Endothelial cell of umbilical vein (primary cell): ENCODE results near the gene HAND1. TPM values are rescaled to one million over a fixed set of nuclear protein-coding genes. Genes with fewer than 3 reads are reported as not detected.

Experiments used
- BruUV-seq: library from RNA; stranded (reverse); fragments of 400-500 nt; replicated peaks from 2 replicates; lab custom pipeline; 2021; lab: Mats Ljungman, UMichigan
- CTCF ChIA-PET: fragments of 300-600, 350-600 bp; sonication (Branson Sonifier 250); formaldehyde crosslinking; loops from one replicate; lab custom pipeline; 2021; ENCODE audit warnings: antibody characterized with exemption, inconsistent platforms; lab: Charles Lee
- POLR2A ChIA-PET: fragments of 300-600, 350-600 bp; sonication (Branson Sonifier 250); formaldehyde crosslinking; loops from one replicate; lab custom pipeline; 2021; ENCODE audit warnings: antibody characterized with exemption, inconsistent platforms; lab: Charles Lee
- DNase-seq: peaks from one replicate; pipeline ENCODE4 v3.0.0-alpha.2; 2011; ENCODE audit warnings: low read depth, low spot score
- FAIRE-seq: peaks from 2 replicates; lab custom pipeline; 2011; peaks lifted over from hg19 to GRCh38; lab: Jason Lieb, UNC
- H2AFZ ChIP-seq: 2 replicates; pipeline ENCODE4 v1.6.0; 2012; ENCODE audit warnings: low read depth, low read length, control low read depth, inconsistent platforms
- H3K27ac ChIP-seq: 2 replicates; pipeline ENCODE4 v1.5.1; 2011; ENCODE audit warnings: low read depth, mild to moderate bottlenecking, control low read depth, low read length, moderate library complexity; ENCODE audit not compliant: insufficient read depth
- H3K27me3 ChIP-seq, 2 experiments: 2 replicates each; pipeline versions ENCODE4 v1.6.0 to v1.6.1; 2011; ENCODE audit warnings: low read length in 2 of 2, mixed read lengths in 1 of 2; ENCODE audit not compliant: control insufficient read depth in 2 of 2, insufficient read depth in 2 of 2
- H3K36me3 ChIP-seq, 2 experiments: 2 replicates in 1 of 2; 3 replicates in 1 of 2; pipeline ENCODE4 v1.5.1; 2011; ENCODE audit warnings: low read length in 2 of 2, mild to moderate bottlenecking in 1 of 2, moderate library complexity in 1 of 2; ENCODE audit not compliant: control insufficient read depth in 2 of 2, insufficient read depth in 2 of 2; ENCODE audit errors: extremely low read depth in 1 of 2
- H3K4me1 ChIP-seq: 3 replicates; pipeline ENCODE4 v1.5.1; 2011; ENCODE audit warnings: mild to moderate bottlenecking, low read length; ENCODE audit not compliant: control insufficient read depth, insufficient read depth; ENCODE audit errors: extremely low read depth
- H3K4me2 ChIP-seq: 2 replicates; pipeline ENCODE4 v1.6.1; 2011; ENCODE audit warnings: low read length, control low read depth, mixed read lengths; ENCODE audit not compliant: insufficient read depth
- H3K4me3 ChIP-seq, 3 experiments: fragments of 200-600 bp in 1 of 3; sonication (generic), shearing (Covaris generic) in 1 of 3; replicated peaks in 1 of 3; 2 replicates each; pipeline ENCODE4 v1.5.1; 2011 to 2016; ENCODE audit warnings: control low read depth in 3 of 3, low read length in 3 of 3, mild to moderate bottlenecking in 2 of 3, inconsistent platforms in 1 of 3, low read depth in 1 of 3, moderate library complexity in 1 of 3; ENCODE audit not compliant: insufficient read depth in 1 of 3
- H3K79me2 ChIP-seq: 2 replicates; pipeline ENCODE4 v1.6.0; 2012; ENCODE audit warnings: low read length, inconsistent platforms; ENCODE audit not compliant: control insufficient read depth, insufficient read depth
- H3K9ac ChIP-seq: replicated peaks from 2 replicates; pipeline ENCODE3; 2011; ENCODE audit warnings: low read length, control low read depth; ENCODE audit not compliant: insufficient read depth; ENCODE audit errors: extremely low read depth
- H3K9me1 ChIP-seq: replicated peaks from 3 replicates; pipeline ENCODE4 v1.6.0; 2011; ENCODE audit warnings: mild to moderate bottlenecking, low read length; ENCODE audit not compliant: control insufficient read depth, insufficient read depth; ENCODE audit errors: extremely low read depth
- H3K9me3 ChIP-seq: replicated peaks from 2 replicates; pipeline ENCODE4 v1.5.1; 2012; ENCODE audit warnings: low read length, inconsistent platforms; ENCODE audit not compliant: control insufficient read depth, insufficient read depth
- H4K20me1 ChIP-seq: replicated peaks from 2 replicates; pipeline ENCODE3; 2011; ENCODE audit warnings: mild to moderate bottlenecking, low read length; ENCODE audit not compliant: control insufficient read depth, insufficient read depth; ENCODE audit errors: extremely low read depth
- CTCF ChIP-seq, 2 donors: IDR thresholded peaks; 1 replicate in 1 of 2; 2 replicates in 1 of 2; pipeline ENCODE4 v1.5.1; 2011; ENCODE audit warnings: low read length in 2 of 2, mild to moderate bottlenecking in 2 of 2, moderate library complexity in 2 of 2, control low read depth in 1 of 2, inconsistent platforms in 1 of 2, low read depth in 1 of 2; ENCODE audit not compliant: insufficient read depth in 1 of 2; ENCODE audit errors: extremely low read depth in 1 of 2
- EZH2 ChIP-seq: IDR thresholded peaks from 2 replicates; pipeline ENCODE4 v1.6.1; 2012; ENCODE audit warnings: borderline replicate concordance, low read depth, mild to moderate bottlenecking, moderate library complexity, low read length, inconsistent platforms; ENCODE audit not compliant: severe bottlenecking
- FOS ChIP-seq: IDR thresholded peaks from 2 replicates; pipeline ENCODE4 v1.6.1; 2011; ENCODE audit warnings: mild to moderate bottlenecking, low read length, moderate library complexity, borderline replicate concordance; ENCODE audit not compliant: insufficient read depth
- GATA2 ChIP-seq: IDR thresholded peaks from 2 replicates; pipeline ENCODE4 v1.7.0; 2011; ENCODE audit warnings: low read depth, mild to moderate bottlenecking, moderate library complexity, mixed read lengths, low read length; ENCODE audit not compliant: insufficient read length, insufficient read depth
- JUN ChIP-seq: IDR thresholded peaks from 2 replicates; pipeline ENCODE4 v1.6.1; 2011; ENCODE audit warnings: borderline replicate concordance, low read depth; ENCODE audit not compliant: insufficient read length, insufficient read depth
- MYC ChIP-seq: IDR thresholded peaks from one replicate; pipeline ENCODE4 v1.6.1; 2011; ENCODE audit warnings: mild to moderate bottlenecking, low read depth, low read length
- POLR2A ChIP-seq: IDR thresholded peaks from 2 replicates; pipeline ENCODE4 v1.6.1; 2012; ENCODE audit warnings: low read depth, mild to moderate bottlenecking, control low read depth, low read length
- POLR2AphosphoS5 ChIP-seq: IDR thresholded peaks from 2 replicates; pipeline ENCODE4 v1.6.1; 2012; ENCODE audit warnings: low read depth, mild to moderate bottlenecking, control low read depth, low read length, moderate library complexity; ENCODE audit not compliant: insufficient read depth
- dilution Hi-C: fragments of 300-500 bp; cut with MboI; formaldehyde crosslinking; loops from one replicate; pipeline ENCODE4 v1.15.0; 2019; ENCODE audit warnings: low sequenced_read_pairs; ENCODE audit not compliant: extremely low pct_ligation_motif_present
- intact Hi-C: fragments of 100-400 bp; cut with micrococcal nuclease; formaldehyde crosslinking; loops from one replicate; pipeline ENCODE4 v1.10.0; 2022
- polyA plus RNA-seq, 4 experiments: library from polyadenylated mRNA; depleted of rRNA in 3 of 4; stranded (reverse) in 3 of 4; unstranded in 1 of 4; fragments of >200 nt; gene quantifications; 2 replicates each; pipeline versions ENCODE4 v1.2.1 to v1.2.3, GENCODE V29; 2011 to 2012; ENCODE audit warnings: missing spikeins in 1 of 4
- total RNA-seq: library from RNA; stranded (reverse); gene quantifications from 2 replicates; pipeline ENCODE4 v1.2.3, GENCODE V29; 2021
- TF ChIP-seq, protein P1 (sequence below): IDR thresholded peaks from 2 replicates; pipeline ENCODE4 v1.6.1; 2011; ENCODE audit not compliant: insufficient read depth, insufficient read length

The HAND1 gene
- total and polyA plus RNA-seq, 2 donors (not counting 3 experiments of a cell fraction or from before 2014, with no cell fraction given) = not detected

GRCh38 chr5:154494036-154494435 is 16.0 kb upstream of the HAND1 start:
- TF ChIP-seq CTCF (IDR thresholded peaks at IDR 0.05; ENCODE audit: extremely low read depth in 1 of 2, insufficient read depth in 1 of 2, low read depth in 1 of 2, low read length in 2 of 2) (no peak), JUN (no peak), FOS (no peak), MYC (no peak), POLR2A (no peak), EZH2 (no peak), GATA2 (no peak), POLR2AphosphoS5 (no peak)
- TF ChIP-seq, protein P1, sequence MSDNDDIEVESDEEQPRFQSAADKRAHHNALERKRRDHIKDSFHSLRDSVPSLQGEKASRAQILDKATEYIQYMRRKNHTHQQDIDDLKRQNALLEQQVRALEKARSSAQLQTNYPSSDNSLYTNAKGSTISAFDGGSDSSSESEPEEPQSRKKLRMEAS = no peak
- Histone ChIP-seq H3K4me3 (no peak overlapping the region), H3K36me3 (no peaks in the 10 kb centered on the region), H3K9me1 (no peaks in the 10 kb centered on the region), H3K9ac (no peak overlapping the region), H3K9me3 (no peaks in the 10 kb centered on the region), H3K4me1 (no peaks in the 10 kb centered on the region), H3K27ac (no peak overlapping the region), H4K20me1 (no peaks in the 10 kb centered on the region), H3K79me2 (no peaks in the 10 kb centered on the region), H3K4me2 (no peak overlapping the region), H3K27me3 (peaks cover 29 to 51% of the 10 kb centered on the region in 2 experiments), H2AFZ (no peak overlapping the region)
- intact Hi-C loops (no loop called here), dilution Hi-C loops (no loop called here)
- POLR2A ChIA-PET = no interaction called here
- CTCF ChIA-PET = interaction anchor here (0.5 to 2.1 kb wide), 2 partner anchors 27 to 32 kb away, joined by 3 to 8 read pairs; no protein-coding TSS in a partner anchor
- no peak for DNase-seq
- FAIRE-seq = no peak
- BruUV-seq = no TSS peak
